Measurements from ENCODE around the gene GAS2L2.

Gene GAS2L2

DNA sequence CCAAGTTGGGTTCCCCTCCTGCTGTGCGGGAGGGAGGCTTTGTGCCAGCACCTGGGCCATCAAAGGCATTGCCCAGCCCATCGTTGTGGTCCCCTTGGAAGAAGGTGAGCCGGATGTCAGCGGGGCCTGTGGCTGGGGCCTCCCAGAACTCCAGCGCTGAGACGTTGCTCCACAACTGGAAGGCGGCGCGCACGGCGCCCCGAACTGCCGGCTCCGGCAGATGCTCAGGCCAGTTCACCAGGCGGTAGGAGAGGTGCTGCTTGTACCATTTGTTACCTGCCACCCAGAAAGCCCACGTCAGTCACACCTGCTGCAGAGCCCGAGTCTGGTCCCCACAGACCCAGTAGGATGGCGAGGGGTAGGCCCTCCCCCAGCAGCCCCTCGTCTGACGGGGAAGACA is 20.1 kb upstream of the GAS2L2 start:
- TF ChIP-seq CTCF (IDR thresholded peaks at IDR 0.05; ENCODE audit: low read depth, low read length, missing control alignments): no peak
- no peak overlapping the region for H3K4me3 ChIP-seq (ENCODE audit: low read depth, low read length)
- in situ Hi-C loops (cut with HindIII; ENCODE audit: low pct_ligation_motif_present, low sequenced_read_pairs): no loop called here
- no peaks in the 10 kb centered on the region for H3K36me3 ChIP-seq (replicated peaks)
- H3K27me3 ChIP-seq (replicated peaks): no peaks in the 10 kb centered on the region
- no peak for DNase-seq
- no peak overlapping the region for H3K27ac ChIP-seq

GRCh38 chr17:35769895-35770486 is 17.0 kb upstream of the GAS2L2 start:
- Histone ChIP-seq H3K27me3 (replicated peaks) (no peaks in the 10 kb centered on the region), H3K27ac (no peak overlapping the region), H3K4me3 (ENCODE audit: low read depth, low read length) (no peak overlapping the region), H3K36me3 (replicated peaks) (no peaks in the 10 kb centered on the region)
- no peak for DNase-seq
- in situ Hi-C loops (cut with HindIII; ENCODE audit: low pct_ligation_motif_present, low sequenced_read_pairs): no loop called here
- peak; percentile 18 for TF ChIP-seq CTCF (IDR thresholded peaks at IDR 0.05; ENCODE audit: low read depth, low read length, missing control alignments)

- no peaks in the 10 kb centered on the region for H3K36me3 ChIP-seq (replicated peaks)
- in situ Hi-C loops (cut with HindIII; ENCODE audit: low pct_ligation_motif_present, low sequenced_read_pairs): no loop called here
- H3K27ac ChIP-seq: no peak overlapping the region
- no peak for TF ChIP-seq CTCF (IDR thresholded peaks at IDR 0.05; ENCODE audit: low read depth, low read length, missing control alignments)
- no peaks in the 10 kb centered on the region for H3K27me3 ChIP-seq (replicated peaks)
- DNase-seq: no peak
- H3K4me3 ChIP-seq (ENCODE audit: low read depth, low read length): no peak overlapping the region
Measured at GRCh38 chr17:35768797-35769196, 15.8 kb upstream of the GAS2L2 start.

DNA sequence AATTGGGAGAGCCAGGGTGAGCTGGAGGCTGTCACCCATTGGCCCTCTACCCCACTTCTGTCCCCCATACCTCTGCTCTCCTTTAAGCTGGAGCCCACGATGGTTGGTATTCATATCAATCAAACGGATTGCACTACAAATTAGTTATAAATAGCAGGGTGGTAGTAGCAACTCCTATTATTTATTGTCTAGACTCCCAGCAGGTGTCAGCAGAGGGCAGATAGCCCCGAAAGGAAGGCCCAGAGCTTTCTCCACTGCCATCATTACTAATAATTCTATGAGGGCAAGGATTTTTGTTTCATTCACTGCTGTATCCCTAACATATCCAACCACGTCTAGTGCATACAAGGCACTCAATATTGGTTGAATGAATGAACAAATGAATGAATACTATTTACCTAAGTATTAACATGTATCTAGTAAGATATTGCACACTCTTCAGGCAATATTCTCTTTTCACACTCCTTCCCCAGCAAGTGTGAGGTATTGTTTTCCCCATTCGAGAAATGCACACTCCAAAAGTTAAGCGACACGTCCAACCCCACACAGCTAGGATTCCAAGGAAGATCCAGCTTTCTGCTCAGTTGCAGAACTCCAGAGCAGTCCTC is 14.0 kb upstream of the GAS2L2 start:
- peak; percentile 74 for TF ChIP-seq CTCF (IDR thresholded peaks at IDR 0.05; ENCODE audit: low read depth, low read length, missing control alignments)
- in situ Hi-C loops (cut with HindIII; ENCODE audit: low pct_ligation_motif_present, low sequenced_read_pairs): no loop called here
- no peak overlapping the region for H3K27ac ChIP-seq
- no peak for DNase-seq
- no peaks in the 10 kb centered on the region for H3K27me3 ChIP-seq (replicated peaks)
- no peak overlapping the region for H3K4me3 ChIP-seq (ENCODE audit: low read depth, low read length)
- H3K36me3 ChIP-seq (replicated peaks): no peaks in the 10 kb centered on the region

DNA sequence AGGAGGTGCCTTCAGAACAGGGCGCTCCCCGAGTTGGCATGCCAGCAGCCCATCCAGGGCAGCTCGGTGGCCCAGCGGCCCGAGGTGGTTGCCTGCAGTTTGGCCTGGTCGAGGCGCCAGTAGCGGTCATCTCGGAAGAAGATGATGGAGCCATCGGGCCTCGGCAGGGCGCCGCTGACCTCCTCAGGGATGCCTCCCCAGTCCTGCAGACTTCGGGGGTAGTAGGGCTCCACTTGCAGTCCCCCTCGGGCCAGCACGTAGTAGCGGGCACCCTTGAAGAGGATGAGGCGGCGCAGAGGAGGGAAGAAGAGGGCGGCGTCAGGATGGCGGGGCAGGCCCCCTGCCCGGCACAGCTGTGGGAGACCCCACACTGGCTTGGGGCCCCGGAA is 13.4 kb upstream of the GAS2L2 start:
- Histone ChIP-seq H3K36me3 (replicated peaks) (no peaks in the 10 kb centered on the region), H3K27me3 (replicated peaks) (no peaks in the 10 kb centered on the region), H3K4me3 (ENCODE audit: low read depth, low read length) (no peak overlapping the region), H3K27ac (no peak overlapping the region)
- TF ChIP-seq CTCF (IDR thresholded peaks at IDR 0.05; ENCODE audit: low read depth, low read length, missing control alignments): no peak
- in situ Hi-C loops (cut with HindIII; ENCODE audit: low pct_ligation_motif_present, low sequenced_read_pairs): no loop called here
- no peak for DNase-seq

All from brain microvascular endothelial cell (primary cell).